IMR-90 (cell line): Measurements from ENCODE around the gene SIK2. TPM values are rescaled to one million over a fixed set of nuclear protein-coding genes. Genes with fewer than 3 reads are reported as not detected.

ENCODE experiments used
- ATAC-seq: fragments of 200-7000 bp; cut with Tn5 transposase; 2 replicates; pipeline ENCODE4 v1.9.1; 2020; ENCODE audit warnings: low read depth, mild to moderate bottlenecking, moderate library complexity
- BruUV-seq: library from RNA; stranded (reverse); fragments of 400-500 nt; replicated peaks from 2 replicates; lab custom pipeline; 2021; lab: Mats Ljungman, UMichigan
- CTCF ChIA-PET: fragments of 300-600 bp; formaldehyde crosslinking; extraction: SDS; loops from one replicate; lab custom pipeline; 2021; ENCODE audit warnings: antibody characterized with exemption; lab: Yijun Ruan, JAX
- POLR2A ChIA-PET: fragments of 300-600 bp; sonication (Branson Sonifier 250); formaldehyde crosslinking; loops from one replicate; lab custom pipeline; 2022; ENCODE audit warnings: antibody characterized with exemption; ENCODE audit not compliant: unreplicated experiment; lab: Charles Lee
- DNase-seq: peaks from one replicate; pipeline ENCODE4 v3.0.0; 2013
- H2AFZ ChIP-seq: replicated peaks from 2 replicates; pipeline ENCODE3; 2013; ENCODE audit warnings: low read length, mild to moderate bottlenecking; ENCODE audit not compliant: poor library complexity
- H2AK5ac ChIP-seq: 2 replicates; pipeline ENCODE4 v1.6.1; 2013; ENCODE audit warnings: low read depth, low read length, inconsistent platforms
- H2AK9ac ChIP-seq: replicated peaks from 2 replicates; pipeline ENCODE3; 2013; ENCODE audit warnings: mild to moderate bottlenecking, low read depth, low read length, moderate library complexity; ENCODE audit not compliant: poor library complexity
- H2BK120ac ChIP-seq: 2 replicates; pipeline ENCODE4 v1.6.1; 2013; ENCODE audit warnings: low read depth, low read length, inconsistent platforms
- H2BK15ac ChIP-seq: 3 replicates; pipeline ENCODE4 v1.6.1; 2013; ENCODE audit warnings: low read depth, low read length, inconsistent platforms
- H2BK20ac ChIP-seq: 2 replicates; pipeline ENCODE4 v1.6.1; 2013; ENCODE audit warnings: low read depth, mild to moderate bottlenecking, inconsistent platforms, low read length, moderate library complexity
- H2BK5ac ChIP-seq: 2 replicates; pipeline ENCODE4 v1.6.1; 2013; ENCODE audit warnings: mild to moderate bottlenecking, low read depth, low read length, inconsistent platforms; ENCODE audit not compliant: poor library complexity, severe bottlenecking
- H3K14ac ChIP-seq: replicated peaks from 2 replicates; pipeline ENCODE4 v1.6.1; 2013; ENCODE audit warnings: low read depth, low read length, inconsistent platforms
- H3K18ac ChIP-seq: 2 replicates; pipeline ENCODE4 v1.6.1; 2013; ENCODE audit warnings: low read depth, low read length, control low read depth
- H3K23ac ChIP-seq: 2 replicates; pipeline ENCODE4 v1.6.1; 2013; ENCODE audit warnings: low read depth, low read length, inconsistent platforms
- H3K27ac ChIP-seq: 2 replicates; pipeline ENCODE4 v1.5.1; 2013; ENCODE audit warnings: mild to moderate bottlenecking, control low read depth, low read length; ENCODE audit not compliant: insufficient read depth
- H3K27me3 ChIP-seq: 2 replicates; pipeline ENCODE4 v1.6.1; 2013; ENCODE audit warnings: low read length; ENCODE audit not compliant: control insufficient read depth, insufficient read depth
- H3K36me3 ChIP-seq: 2 replicates; pipeline ENCODE4 v1.6.1; 2013; ENCODE audit warnings: low read length, mixed read lengths; ENCODE audit not compliant: control insufficient read depth, insufficient read depth
- H3K4ac ChIP-seq: 2 replicates; pipeline ENCODE4 v1.6.1; 2013; ENCODE audit warnings: low read depth, low read length, inconsistent platforms
- H3K4me1 ChIP-seq: 2 replicates; pipeline ENCODE4 v1.6.1; 2013; ENCODE audit warnings: low read length, mixed read lengths; ENCODE audit not compliant: control insufficient read depth, insufficient read depth
- H3K4me2 ChIP-seq: 2 replicates; pipeline ENCODE4 v1.6.1; 2013; ENCODE audit warnings: low read depth, mild to moderate bottlenecking, control low read depth, low read length, moderate library complexity
- H3K4me3 ChIP-seq: 2 replicates; pipeline ENCODE4 v1.5.1; 2013; ENCODE audit warnings: low read depth, mild to moderate bottlenecking, control low read depth, low read length, moderate library complexity; ENCODE audit not compliant: insufficient read depth
- H3K56ac ChIP-seq: 2 replicates; pipeline ENCODE4 v1.6.1; 2013; ENCODE audit warnings: low read length, inconsistent platforms; ENCODE audit not compliant: insufficient read depth; ENCODE audit errors: extremely low read depth
- H3K79me1 ChIP-seq, 2 experiments: 2 replicates each; pipeline ENCODE4 v1.6.1; 2013; ENCODE audit warnings: low read length in 2 of 2, inconsistent platforms in 1 of 2, low read depth in 1 of 2
- H3K9ac ChIP-seq: 2 replicates; pipeline ENCODE4 v1.6.1; 2013; ENCODE audit warnings: low read depth, low read length, control low read depth
- H3K9me1 ChIP-seq: 2 replicates; pipeline ENCODE4 v1.6.1; 2013; ENCODE audit warnings: low read length, inconsistent platforms; ENCODE audit not compliant: insufficient read depth
- H3K9me3 ChIP-seq: 2 replicates; pipeline ENCODE4 v1.6.1; 2013; ENCODE audit warnings: low read length; ENCODE audit not compliant: control insufficient read depth, insufficient read depth
- H4K20me1 ChIP-seq: 2 replicates; pipeline ENCODE4 v1.6.1; 2013; ENCODE audit warnings: low read length, inconsistent platforms; ENCODE audit not compliant: insufficient read depth
- H4K5ac ChIP-seq: 2 replicates; pipeline ENCODE4 v1.6.1; 2013; ENCODE audit warnings: mild to moderate bottlenecking, low read depth, low read length, control low read depth
- H4K8ac ChIP-seq, 2 experiments: 2 replicates each; pipeline ENCODE4 v1.6.1; 2013; ENCODE audit warnings: low read depth in 2 of 2, low read length in 2 of 2, control low read depth in 1 of 2, inconsistent platforms in 1 of 2
- H4K91ac ChIP-seq: 2 replicates; pipeline ENCODE4 v1.6.1; 2013; ENCODE audit warnings: low read depth, low read length, inconsistent platforms; ENCODE audit not compliant: insufficient read depth
- BHLHE40 ChIP-seq: fragments of 150-350 bp; IDR thresholded peaks from 2 replicates; pipeline ENCODE4 v1.6.1; 2016; ENCODE audit warnings: mild to moderate bottlenecking, low read depth, low read length
- CEBPB ChIP-seq: IDR thresholded peaks from 2 replicates; pipeline ENCODE4 v1.6.1; 2012; ENCODE audit warnings: low read depth, low read length, improper control_type of control experiment
- CTCF ChIP-seq: conservative IDR thresholded peaks from 2 replicates; pipeline ENCODE4 v1.5.1; 2012; ENCODE audit warnings: mild to moderate bottlenecking, low read depth, low read length, improper control_type of control experiment
- ELK1 ChIP-seq: fragments of 150-350 bp; IDR thresholded peaks from 2 replicates; pipeline ENCODE4 v1.6.1; 2016; ENCODE audit warnings: low read depth, mild to moderate bottlenecking, low read length, moderate library complexity, borderline replicate concordance
- FOS ChIP-seq: fragments of 150-350 bp; IDR thresholded peaks from 2 replicates; pipeline ENCODE4 v1.6.1; 2016; ENCODE audit warnings: low read depth, low read length
- MAFK ChIP-seq: IDR thresholded peaks from 2 replicates; pipeline ENCODE4 v1.6.1; 2012; ENCODE audit warnings: low read depth, low read length, improper control_type of control experiment
- MAZ ChIP-seq: IDR thresholded peaks from 2 replicates; pipeline ENCODE4 v1.6.1; 2012; ENCODE audit warnings: low read depth, mild to moderate bottlenecking, low read length, improper control_type of control experiment, moderate library complexity, borderline replicate concordance
- MXI1 ChIP-seq: IDR thresholded peaks from 2 replicates; pipeline ENCODE4 v1.6.1; 2012; ENCODE audit warnings: low read depth, mild to moderate bottlenecking, low read length, moderate library complexity, borderline replicate concordance
- NFE2L2 ChIP-seq: fragments of 150-350 bp; IDR thresholded peaks from 2 replicates; pipeline ENCODE4 v1.6.1; 2016; ENCODE audit warnings: low read depth, mild to moderate bottlenecking, low read length
- POLR2A ChIP-seq: IDR thresholded peaks from 2 replicates; pipeline ENCODE4 v1.6.1; 2012; ENCODE audit warnings: mild to moderate bottlenecking, low read depth, low read length
- RAD21 ChIP-seq: IDR thresholded peaks from 2 replicates; pipeline ENCODE4 v1.6.1; 2012; ENCODE audit warnings: low read length, improper control_type of control experiment
- RCOR1 ChIP-seq: IDR thresholded peaks from 2 replicates; pipeline ENCODE4 v1.6.1; 2012; ENCODE audit warnings: mild to moderate bottlenecking, low read length, improper control_type of control experiment; ENCODE audit not compliant: insufficient replicate concordance
- RFX5 ChIP-seq: IDR thresholded peaks from 2 replicates; pipeline ENCODE4 v1.8.0; 2012; ENCODE audit warnings: low read depth, mild to moderate bottlenecking, low read length, moderate library complexity
- SMC3 ChIP-seq: fragments of 150-350 bp; IDR thresholded peaks from 2 replicates; pipeline ENCODE4 v1.6.1; 2016; ENCODE audit warnings: low read depth, mild to moderate bottlenecking, antibody characterized with exemption, low read length, moderate library complexity
- USF2 ChIP-seq: fragments of 150-350 bp; IDR thresholded peaks from 2 replicates; pipeline ENCODE4 v1.6.1; 2017; ENCODE audit warnings: mild to moderate bottlenecking, antibody characterized with exemption, low read length, low read depth
- dilution Hi-C: fragments of 300-500 bp; cut with HindIII; formaldehyde crosslinking; loops from one replicate; pipeline ENCODE4 v1.14.3; 2018; ENCODE audit warnings: low sequenced_read_pairs; ENCODE audit not compliant: unreplicated experiment
- in situ Hi-C: fragments of 300-500 bp; cut with MboI; formaldehyde crosslinking; loops from 3 replicates; pipeline ENCODE4 v1.14.3; 2019; ENCODE audit warnings: low sequenced_read_pairs, inconsistent platforms, mixed read lengths
- intact Hi-C: fragments of 100-400 bp; cut with micrococcal nuclease; formaldehyde crosslinking; loops from 2 replicates; pipeline ENCODE4 v1.10.0; 2022
- polyA plus RNA-seq, 3 experiments: library from polyadenylated mRNA; depleted of rRNA; stranded (reverse); fragments of >200 nt; gene quantifications; 2 replicates each; pipeline ENCODE4 v1.2.3, GENCODE V29; 2012; ENCODE audit warnings: low replicate concordance in 1 of 3
- total RNA-seq: library from RNA; depleted of rRNA; stranded (reverse); fragments of >200 nt; gene quantifications from 2 replicates; pipeline ENCODE4 v1.2.3, GENCODE V29; 2012

The SIK2 gene
- total and polyA plus RNA-seq, 2 of the 4 experiments (the other 2 are of a cell fraction): 7.9 to 10.4 TPM

- POLR2A ChIA-PET: no interaction called here
- peaks cover 33% of the 10 kb centered on the region for H3K36me3 ChIP-seq
- peak overlapping the region; percentile 46; the same call in 1 of the 2 replicates for H3K23ac ChIP-seq
- ATAC-seq: no peak
- no TSS peak for BruUV-seq
- H3K79me1 ChIP-seq: peaks cover 14 to 45% of the 10 kb centered on the region in 2 experiments
- no peak overlapping the region for H2AK9ac ChIP-seq
- CTCF ChIA-PET: interaction anchor here (0.5 to 1.0 kb wide), 2 partner anchors 12 to 316 kb away, joined by 4 read pairs; no protein-coding TSS in a partner anchor
- no peaks in the 10 kb centered on the region for H3K27me3 ChIP-seq
- dilution Hi-C loops (no loop called here), in situ Hi-C loops (no loop called here), intact Hi-C loops (no loop called here)
- H3K4me2 ChIP-seq: no peak overlapping the region
- H3K56ac ChIP-seq: 0 out of 2 replicates have a peak overlapping the region, but pooled peaks have one; percentile 45
- peaks cover 2% of the 10 kb centered on the region; the same call in 1 of the 2 replicates for H3K9me3 ChIP-seq
- H2AK5ac ChIP-seq: no peak overlapping the region; the same call in 1 of the 2 replicates
- peaks cover 30% of the 10 kb centered on the region for H3K4me1 ChIP-seq
- H3K18ac ChIP-seq: peak overlapping the region; percentile 96; the same call in 1 of the 2 replicates
- peak overlapping the region; percentile 72; the same call in 2 of the 3 replicates for H2BK15ac ChIP-seq
- peak overlapping the region; percentile 22; the same call in 1 of the 2 replicates for H2BK20ac ChIP-seq
- no peak overlapping the region for H3K9ac ChIP-seq
- no peak overlapping the region for H2AFZ ChIP-seq
- peak overlapping the region; percentile 98 for H2BK5ac ChIP-seq
- peak overlapping the region; percentile 62; the same call in 1 of the 2 replicates for H3K4ac ChIP-seq
- no peak for TF ChIP-seq RCOR1
- no peak for TF ChIP-seq RFX5
- no peak for TF ChIP-seq NFE2L2
- TF ChIP-seq MAZ: no peak
- no peak for TF ChIP-seq USF2
- no peak for TF ChIP-seq BHLHE40
- no peak for TF ChIP-seq CEBPB
- no peak for TF ChIP-seq FOS
- TF ChIP-seq RAD21: no peak
- TF ChIP-seq ELK1: no peak
- no peak for TF ChIP-seq MXI1
- TF ChIP-seq POLR2A: no peak
- TF ChIP-seq SMC3: no peak
- TF ChIP-seq MAFK: no peak
- TF ChIP-seq CTCF: no peak
- peak overlapping the region; percentile 60 for H3K14ac ChIP-seq
- peaks cover 14% of the 10 kb centered on the region for H3K9me1 ChIP-seq
- peak overlapping the region; percentile 66 for H2BK120ac ChIP-seq
- peak overlapping the region; percentile 59; the same call in 1 of the 2 replicates for H4K5ac ChIP-seq
- no peaks in the 10 kb centered on the region; the same call in 1 of the 2 replicates for H4K20me1 ChIP-seq
- peak overlapping the region; percentile 20; the same call in 1 of the 2 replicates for H3K27ac ChIP-seq
- H4K91ac ChIP-seq: 0 out of 2 replicates have a peak overlapping the region, but pooled peaks have one; percentile 26
- H3K4me3 ChIP-seq: no peak overlapping the region
- no peak for DNase-seq
- H4K8ac ChIP-seq: peak overlapping the region in 1 of 2 experiments; percentile 50; a peak in 1 of 4 replicates
Measured at GRCh38 chr11:111554532-111554931, 47.7 kb upstream of the SIK2 start.
